Cardiac muscle cell (in vitro differentiated cells and primary cell): ENCODE data around the gene VPREB3. TPM values are rescaled to one million over a fixed set of nuclear protein-coding genes. Genes with fewer than 3 reads are reported as not detected.

ENCODE experiments used
- DNase-seq, 2 donors: peaks; one replicate each; pipeline versions ENCODE4 v3.0.0 to v3.0.0-alpha.2; 2010 to 2017; ENCODE audit warnings: low read depth in 1 of 2, low spot score in 1 of 2
- H3K27ac ChIP-seq: fragments of 200-600 bp; sonication (generic); 2 replicates; pipeline ENCODE4 v1.5.1; 2016
- H3K27me3 ChIP-seq: fragments of 200-600 bp; sonication (generic); 2 replicates; pipeline ENCODE4 v1.6.0; 2016; ENCODE audit warnings: control low read depth
- H3K36me3 ChIP-seq: fragments of 200-600 bp; sonication (generic); 2 replicates; pipeline ENCODE4 v1.5.1; 2016; ENCODE audit warnings: control low read depth
- H3K4me1 ChIP-seq: fragments of 200-600 bp; sonication (generic); 2 replicates; pipeline ENCODE4 v1.8.1; 2017; ENCODE audit warnings: low read depth, mild to moderate bottlenecking, mixed run types
- H3K4me3 ChIP-seq: fragments of 200-600 bp; sonication (generic); 2 replicates; pipeline ENCODE4 v1.5.1; 2016; ENCODE audit warnings: mild to moderate bottlenecking
- H3K9me3 ChIP-seq: fragments of 200-600 bp; sonication (generic); 2 replicates; pipeline ENCODE4 v1.5.1; 2017; ENCODE audit warnings: low read depth, mild to moderate bottlenecking, control low read depth
- polyA plus RNA-seq: library from polyadenylated mRNA; unstranded; fragments of >200 nt; fragmentation: Nextera tagmentation; extraction: Ambion mirVana; gene quantifications from 2 replicates; pipeline ENCODE4 v1.2.1, GENCODE V29; 2016
- total RNA-seq: library from RNA; depleted of rRNA; stranded (reverse); fragments of >200 nt; gene quantifications from 2 replicates; pipeline ENCODE4 v1.2.3, GENCODE V29; 2016
- TF ChIP-seq, protein P1 (sequence below): IDR thresholded peaks from 2 replicates; pipeline ENCODE4 v1.5.1; 2012; ENCODE audit warnings: low read depth, mild to moderate bottlenecking, low read length

The VPREB3 gene
- total and polyA plus RNA-seq, 2 experiments from 2014 or later, result 2.5 to 3.5 TPM

GRCh38 chr22:23718371-23719165 lies 35.7 kb downstream of the VPREB3 start:
- no peak for DNase-seq
- TF ChIP-seq, protein P1, sequence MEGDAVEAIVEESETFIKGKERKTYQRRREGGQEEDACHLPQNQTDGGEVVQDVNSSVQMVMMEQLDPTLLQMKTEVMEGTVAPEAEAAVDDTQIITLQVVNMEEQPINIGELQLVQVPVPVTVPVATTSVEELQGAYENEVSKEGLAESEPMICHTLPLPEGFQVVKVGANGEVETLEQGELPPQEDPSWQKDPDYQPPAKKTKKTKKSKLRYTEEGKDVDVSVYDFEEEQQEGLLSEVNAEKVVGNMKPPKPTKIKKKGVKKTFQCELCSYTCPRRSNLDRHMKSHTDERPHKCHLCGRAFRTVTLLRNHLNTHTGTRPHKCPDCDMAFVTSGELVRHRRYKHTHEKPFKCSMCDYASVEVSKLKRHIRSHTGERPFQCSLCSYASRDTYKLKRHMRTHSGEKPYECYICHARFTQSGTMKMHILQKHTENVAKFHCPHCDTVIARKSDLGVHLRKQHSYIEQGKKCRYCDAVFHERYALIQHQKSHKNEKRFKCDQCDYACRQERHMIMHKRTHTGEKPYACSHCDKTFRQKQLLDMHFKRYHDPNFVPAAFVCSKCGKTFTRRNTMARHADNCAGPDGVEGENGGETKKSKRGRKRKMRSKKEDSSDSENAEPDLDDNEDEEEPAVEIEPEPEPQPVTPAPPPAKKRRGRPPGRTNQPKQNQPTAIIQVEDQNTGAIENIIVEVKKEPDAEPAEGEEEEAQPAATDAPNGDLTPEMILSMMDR, result no peak

GRCh38 chr22:23716811-23717801 lies 37.1 kb downstream of the VPREB3 start:
- H3K36me3 ChIP-seq, result peaks cover 4% of the 10 kb centered on the region
- H3K27me3 ChIP-seq, result no peaks in the 10 kb centered on the region
- H3K9me3 ChIP-seq, result no peaks in the 10 kb centered on the region
- TF ChIP-seq, protein P1, result no peak
- H3K4me3 ChIP-seq, result peak overlapping the region; percentile 71
- peak; percentile 91 to 93 for DNase-seq
- no peaks in the 10 kb centered on the region for H3K4me1 ChIP-seq
- peak overlapping the region; percentile 25 for H3K27ac ChIP-seq

More at GRCh38 chr22:23718371-23719165, 35.7 kb downstream of the VPREB3 start:
- no peaks in the 10 kb centered on the region for H3K9me3 ChIP-seq
- H3K27me3 ChIP-seq, result no peaks in the 10 kb centered on the region
- H3K36me3 ChIP-seq, result no peaks in the 10 kb centered on the region
- no peaks in the 10 kb centered on the region for H3K4me1 ChIP-seq
- no peak overlapping the region for H3K4me3 ChIP-seq
- H3K27ac ChIP-seq, result no peak overlapping the region

- TF ChIP-seq, protein P1, result no peak
- Histone ChIP-seq H3K4me1 (no peaks in the 10 kb centered on the region), H3K9me3 (no peaks in the 10 kb centered on the region), H3K27ac (no peak overlapping the region), H3K4me3 (peak overlapping the region; percentile 71), H3K36me3 (peaks cover 6% of the 10 kb centered on the region), H3K27me3 (no peaks in the 10 kb centered on the region)
- peak in 1 of 2 donors; percentile 23 for DNase-seq
Observed at GRCh38 chr22:23715806-23716375, 38.3 kb downstream of the VPREB3 start.

DNA sequence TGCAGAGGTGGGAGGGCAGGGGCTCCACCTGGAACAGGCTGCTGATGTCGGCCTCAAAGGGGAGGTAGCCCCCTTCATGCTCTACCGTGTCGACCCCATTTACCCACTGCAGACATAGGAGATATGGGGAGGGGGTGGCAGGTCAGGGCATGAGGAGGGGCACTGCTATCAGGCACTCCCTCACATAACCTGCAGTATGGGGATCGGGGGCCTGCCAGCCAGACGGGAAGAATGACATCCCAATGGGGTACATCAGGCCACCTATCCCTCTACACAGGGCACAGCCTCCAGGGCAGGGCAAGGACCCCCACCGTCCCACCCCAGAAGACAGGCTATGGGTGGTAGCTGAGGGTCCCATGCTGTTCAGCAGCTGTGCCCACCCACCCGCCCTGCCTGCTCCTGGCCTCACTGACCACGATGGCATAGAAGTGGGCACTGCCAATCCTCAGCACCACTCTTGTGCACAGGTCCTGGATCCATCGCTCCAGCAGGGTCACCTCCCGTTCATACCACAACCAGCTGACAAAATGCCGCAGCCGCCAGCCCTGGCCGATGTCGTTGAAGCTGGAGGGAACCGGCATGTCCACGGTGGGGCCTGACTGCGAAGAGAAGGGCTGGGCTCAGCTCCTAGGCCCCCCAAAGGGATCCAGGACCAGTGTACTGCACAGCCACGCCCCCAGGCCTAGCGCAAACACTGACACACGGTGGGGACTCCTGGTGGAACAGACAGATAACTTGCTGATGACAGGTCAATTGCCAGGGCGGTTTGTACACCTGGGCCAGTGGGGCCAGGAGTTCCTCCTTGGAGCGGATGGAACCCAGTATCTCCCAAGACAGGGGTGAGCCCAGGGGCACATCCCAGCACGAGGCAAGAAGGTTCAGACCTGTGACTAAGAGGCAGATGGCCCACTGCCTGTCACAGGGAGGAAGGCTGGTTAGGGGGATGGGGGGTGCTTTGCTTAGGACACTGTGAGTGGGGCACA lies 39.3 kb downstream of the VPREB3 start:
- TF ChIP-seq, protein P1, result no peak
- no peaks in the 10 kb centered on the region for H3K4me1 ChIP-seq
- H3K27ac ChIP-seq, result no peak overlapping the region
- peaks cover 8% of the 10 kb centered on the region for H3K36me3 ChIP-seq
- H3K27me3 ChIP-seq, result no peaks in the 10 kb centered on the region
- no peak overlapping the region for H3K4me3 ChIP-seq
- no peak for DNase-seq
- H3K9me3 ChIP-seq, result no peaks in the 10 kb centered on the region
